ENCODE data around the gene EXOC6B.

EXOC6B gene

GRCh38 chr2:72128059-72128842, 697.6 kb downstream of the EXOC6B start:
- H3K36me3 ChIP-seq (ENCODE audit: insufficient read depth, insufficient read length, low read length) = no peaks in the 10 kb centered on the region
- peaks cover 11% of the 10 kb centered on the region for H3K4me1 ChIP-seq (ENCODE audit: insufficient read depth, insufficient read length)
- H3K9ac ChIP-seq (ENCODE audit: insufficient read length, low read depth) = no peak overlapping the region
- peaks cover 5% of the 10 kb centered on the region for H3K27me3 ChIP-seq (ENCODE audit: insufficient read depth, insufficient read length)
- no peak for TF ChIP-seq ZNF274 (IDR thresholded peaks at IDR 0.05; ENCODE audit: low read depth, low read length)
- no peak for TF ChIP-seq YY1 (IDR thresholded peaks at IDR 0.05; ENCODE audit: insufficient read depth, insufficient read length)
- TF ChIP-seq SUZ12 (IDR thresholded peaks at IDR 0.05; ENCODE audit: extremely low read depth, insufficient read depth, insufficient read length) = no peak
- H3K9me3 ChIP-seq (ENCODE audit: insufficient read depth, low read length) = no peaks in the 10 kb centered on the region
- H3K4me3 ChIP-seq (ENCODE audit: insufficient read length, low read depth) = no peak overlapping the region
- no peak for DNase-seq (ENCODE audit: low read depth, low spot score)

- H3K36me3 ChIP-seq (ENCODE audit: insufficient read depth, insufficient read length, low read length) = no peaks in the 10 kb centered on the region
- H3K4me3 ChIP-seq (ENCODE audit: insufficient read length, low read depth) = no peak overlapping the region
- DNase-seq (ENCODE audit: low read depth, low spot score) = no peak
- H3K9ac ChIP-seq (ENCODE audit: insufficient read length, low read depth) = no peak overlapping the region
- H3K4me1 ChIP-seq (ENCODE audit: insufficient read depth, insufficient read length) = peaks cover 11% of the 10 kb centered on the region
- peaks cover 5% of the 10 kb centered on the region for H3K27me3 ChIP-seq (ENCODE audit: insufficient read depth, insufficient read length)
- TF ChIP-seq YY1 (IDR thresholded peaks at IDR 0.05; ENCODE audit: insufficient read depth, insufficient read length) = no peak
- TF ChIP-seq SUZ12 (IDR thresholded peaks at IDR 0.05; ENCODE audit: extremely low read depth, insufficient read depth, insufficient read length) = no peak
- TF ChIP-seq ZNF274 (IDR thresholded peaks at IDR 0.05; ENCODE audit: low read depth, low read length) = no peak
- no peaks in the 10 kb centered on the region for H3K9me3 ChIP-seq (ENCODE audit: insufficient read depth, low read length)
Measured at GRCh38 chr2:72127401-72128058, 698.3 kb downstream of the EXOC6B start.

DNA sequence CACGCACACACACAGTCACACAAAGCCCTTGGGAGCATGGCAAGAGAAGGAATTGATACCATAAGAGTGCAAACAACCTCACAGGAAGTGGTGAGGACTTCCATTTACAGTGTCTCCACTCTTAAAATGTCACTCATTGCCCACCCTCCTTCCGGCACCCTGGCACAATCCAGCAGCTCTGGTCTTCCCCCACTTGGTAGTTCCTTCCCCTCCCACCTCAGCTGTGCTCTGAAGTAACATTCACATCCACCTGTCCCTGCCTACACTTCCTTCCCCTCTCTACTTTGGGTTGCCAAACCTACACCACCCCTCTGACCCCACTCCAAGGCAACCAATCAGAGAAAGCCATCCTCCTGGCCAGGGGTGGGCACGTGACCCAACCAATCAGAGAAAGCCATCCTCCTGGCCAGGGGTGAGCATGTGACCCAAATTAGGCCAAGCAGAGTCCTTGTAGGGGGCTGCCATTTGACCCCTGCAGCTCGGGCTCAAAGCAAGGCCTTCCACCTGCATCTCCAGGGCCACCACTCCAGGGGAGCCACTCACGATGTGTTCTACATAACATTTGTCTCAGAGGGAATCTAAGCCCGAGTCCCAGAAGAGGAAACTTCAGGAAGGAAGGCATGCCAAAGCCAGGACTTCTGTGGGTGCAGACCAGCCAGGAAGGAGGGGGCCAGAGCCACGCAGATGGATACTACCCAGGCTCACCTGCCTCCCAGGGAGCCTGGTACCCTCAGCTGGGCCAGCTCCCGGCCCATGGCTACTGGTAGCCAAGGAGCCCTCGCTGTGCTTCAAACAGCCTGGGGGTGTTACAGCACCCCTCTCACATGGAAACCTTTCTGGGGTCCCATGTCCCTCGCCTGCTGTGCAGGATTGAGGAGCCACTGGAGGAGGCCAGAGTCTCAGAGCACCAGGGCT, 699.4 kb downstream of the EXOC6B start:
- H3K9ac ChIP-seq (ENCODE audit: insufficient read length, low read depth) = no peak overlapping the region
- no peak for DNase-seq (ENCODE audit: low read depth, low spot score)
- TF ChIP-seq YY1 (IDR thresholded peaks at IDR 0.05; ENCODE audit: insufficient read depth, insufficient read length) (no peak), ZNF274 (IDR thresholded peaks at IDR 0.05; ENCODE audit: low read depth, low read length) (no peak), SUZ12 (IDR thresholded peaks at IDR 0.05; ENCODE audit: extremely low read depth, insufficient read depth, insufficient read length) (no peak)

More for the DNA sequence above, 699.4 kb downstream of the EXOC6B start:
- no peak overlapping the region for H3K4me3 ChIP-seq (ENCODE audit: insufficient read length, low read depth)
- H3K4me1 ChIP-seq (ENCODE audit: insufficient read depth, insufficient read length) = peaks cover 11% of the 10 kb centered on the region
- peaks cover 5% of the 10 kb centered on the region for H3K27me3 ChIP-seq (ENCODE audit: insufficient read depth, insufficient read length)
- no peaks in the 10 kb centered on the region for H3K36me3 ChIP-seq (ENCODE audit: insufficient read depth, insufficient read length, low read length)
- no peaks in the 10 kb centered on the region for H3K9me3 ChIP-seq (ENCODE audit: insufficient read depth, low read length)

All from NT2/D1 (cell line).